ES-I3 (cell line): Measurements from ENCODE around the gene BLACAT1.

Experiments used
- H3K36me3 ChIP-seq: 2 replicates; pipeline ENCODE4 v1.6.1; 2013; ENCODE audit warnings: mild to moderate bottlenecking, low read length, control low read depth, moderate library complexity; ENCODE audit not compliant: insufficient read depth
- H3K4me1 ChIP-seq: 2 replicates; pipeline ENCODE4 v1.6.1; 2013; ENCODE audit warnings: mild to moderate bottlenecking, control low read depth, low read length; ENCODE audit not compliant: insufficient read depth
- H3K9ac ChIP-seq: 2 replicates; pipeline ENCODE4 v1.6.1; 2013; ENCODE audit warnings: low read depth, mild to moderate bottlenecking, low read length, moderate library complexity
- H3K9me3 ChIP-seq: 2 replicates; pipeline ENCODE4 v1.6.1; 2013; ENCODE audit warnings: mild to moderate bottlenecking, low read length, moderate library complexity; ENCODE audit not compliant: control insufficient read depth, insufficient read depth

BLACAT1 gene

DNA sequence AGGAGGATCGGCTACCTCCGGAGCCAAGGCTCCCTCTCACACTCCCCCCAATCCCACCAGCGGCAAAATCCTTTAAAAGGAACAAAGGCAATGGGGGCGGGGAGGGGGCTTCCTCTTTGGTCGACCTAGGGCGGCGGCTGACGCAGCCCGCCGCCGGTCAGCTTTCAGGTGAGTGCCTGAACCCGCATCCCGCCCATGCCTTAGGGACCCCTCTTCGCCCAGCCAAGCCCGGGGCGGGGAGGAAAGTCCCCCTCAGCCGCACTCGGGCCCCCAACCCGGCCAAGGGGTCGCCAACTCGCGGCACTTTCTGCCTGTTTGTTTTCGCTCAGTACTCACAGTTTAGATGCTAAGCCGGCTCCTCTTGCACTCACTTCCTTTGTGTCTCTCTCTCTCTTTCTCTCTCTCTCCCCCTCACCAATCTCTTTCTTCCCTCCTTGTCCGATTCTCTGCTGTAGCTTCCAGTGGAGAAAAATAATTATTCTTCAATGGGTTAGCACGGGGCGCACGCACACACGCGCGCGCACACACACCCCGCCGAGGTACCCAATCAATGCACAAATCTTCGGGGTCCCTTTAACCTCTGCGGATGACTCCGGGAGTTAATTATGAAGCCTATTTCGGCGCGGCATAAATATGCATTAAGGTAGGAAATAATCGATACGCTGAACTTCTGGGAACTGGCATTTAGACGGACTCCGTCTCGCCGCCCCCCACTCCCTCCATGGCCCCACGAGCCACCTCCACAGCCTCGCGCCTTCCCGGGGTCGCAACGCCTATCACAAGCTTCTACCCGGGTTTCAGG is at the start of gene BLACAT1:
Gene BLACAT1 (minus strand): TSS at position 465 of the 802 bp plus-strand sequence.
- Histone ChIP-seq H3K36me3 (peaks cover 2% of the 10 kb centered on the region; the same call in 1 of the 2 replicates), H3K4me1 (peaks cover 32% of the 10 kb centered on the region), H3K9ac (peak within 1 kb of the TSS; percentile 80), H3K9me3 (no peaks in the 10 kb centered on the region)

DNA sequence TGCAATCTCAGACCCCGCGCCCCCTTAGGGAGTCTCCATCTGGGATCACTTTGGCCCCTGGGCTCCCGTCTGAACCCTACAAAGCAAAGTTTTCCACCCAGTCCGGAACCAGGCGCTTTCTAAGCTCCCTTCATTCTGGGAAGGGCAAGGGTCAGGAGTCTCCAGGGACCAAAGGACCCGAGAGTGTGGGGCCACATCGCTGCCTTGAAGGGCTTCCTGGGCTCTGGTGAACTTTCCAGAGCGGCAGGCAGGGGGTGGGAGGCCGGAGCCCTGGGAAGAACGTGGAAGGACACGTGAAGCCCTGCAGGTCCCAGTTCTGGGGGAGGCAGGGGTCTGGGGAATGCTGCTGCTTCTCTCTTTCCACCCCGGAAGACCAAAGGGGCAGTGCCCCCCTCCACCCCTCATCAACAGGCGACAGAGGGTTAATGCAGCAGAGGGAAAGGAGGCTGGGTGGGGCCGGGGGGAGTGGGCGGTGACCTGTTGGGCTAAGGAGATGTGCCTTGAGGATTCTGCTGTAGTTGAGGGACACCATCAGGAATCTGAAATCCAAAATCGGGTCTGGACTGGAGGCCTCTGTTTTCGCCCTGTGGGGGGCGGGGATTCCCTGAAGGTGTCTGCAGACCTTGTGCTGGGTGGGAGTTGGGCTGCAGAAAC is 49.4 kb upstream of the BLACAT1 start:
- peak overlapping the region; percentile 74 for H3K9ac ChIP-seq
- H3K9me3 ChIP-seq = no peaks in the 10 kb centered on the region
- H3K36me3 ChIP-seq = no peaks in the 10 kb centered on the region; the same call in 1 of the 2 replicates
- H3K4me1 ChIP-seq = peaks cover 31% of the 10 kb centered on the region

DNA sequence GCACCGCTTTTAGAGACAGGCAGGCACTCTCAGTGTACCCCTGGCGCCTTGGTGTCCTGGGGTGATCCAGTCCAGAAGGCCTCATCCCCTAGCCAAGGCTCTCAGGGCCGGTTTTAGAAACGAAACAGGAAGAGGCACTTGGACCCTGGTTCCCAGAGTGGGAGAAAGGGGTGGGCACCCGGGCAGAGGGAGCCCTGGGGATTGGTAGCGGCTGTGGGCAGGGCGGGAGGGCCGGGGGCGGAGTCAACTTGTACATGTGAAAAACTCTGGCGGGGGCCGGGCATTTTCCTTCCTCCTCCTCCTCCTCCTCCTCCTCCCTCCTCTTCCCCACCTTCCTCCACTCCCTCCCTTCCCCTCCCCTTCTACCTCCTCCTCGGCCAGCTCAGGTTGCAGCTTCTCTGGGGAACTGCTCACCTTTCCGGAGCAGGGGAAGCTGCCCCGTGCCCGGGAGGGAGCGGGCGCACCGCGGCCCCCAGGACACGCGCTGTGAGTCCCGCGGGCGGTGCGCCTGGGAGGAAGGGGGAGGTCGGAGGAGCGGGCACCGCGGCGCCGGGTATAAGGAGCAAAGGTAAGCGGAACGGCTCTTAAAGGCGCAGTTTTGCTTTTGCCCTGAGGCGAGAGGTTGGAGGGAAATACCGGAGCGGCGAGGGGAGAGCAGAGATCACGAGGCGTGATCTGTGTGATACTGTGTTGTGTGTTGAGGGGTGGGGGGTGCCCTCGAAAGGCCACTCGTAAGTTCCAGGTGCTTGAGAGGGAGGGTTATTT is 48.6 kb upstream of the BLACAT1 start, which contains the start of gene CDK18:
Gene CDK18 (plus strand): TSS at position 359 of the 765 bp plus-strand sequence. CDS start 18,499 bp downstream, outside the sequence.
- H3K4me1 ChIP-seq = peaks cover 35% of the 10 kb centered on the region
- no peaks in the 10 kb centered on the region for H3K9me3 ChIP-seq
- H3K36me3 ChIP-seq = no peaks in the 10 kb centered on the region; the same call in 1 of the 2 replicates
- peak within 1 kb of the TSS; percentile 74 for H3K9ac ChIP-seq

DNA sequence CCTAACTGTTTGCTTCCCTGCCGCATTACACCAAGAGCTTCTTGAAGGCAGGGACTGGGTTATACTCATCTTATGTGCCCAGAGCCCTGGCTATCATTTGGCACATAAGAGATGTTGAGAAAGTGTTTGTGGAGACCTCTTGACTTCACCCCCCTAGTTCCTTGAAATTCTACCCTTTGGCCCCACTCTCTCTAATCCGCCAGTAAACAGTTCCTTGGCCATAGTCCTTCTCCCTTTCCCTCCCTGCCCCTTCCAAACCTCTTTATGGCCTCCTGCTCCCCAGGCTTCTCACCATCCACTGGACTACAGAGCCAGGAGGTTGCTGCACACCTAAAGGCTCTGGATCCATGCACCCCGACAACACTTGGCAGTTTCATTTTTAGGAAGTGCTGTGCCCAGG is 47.1 kb upstream of the BLACAT1 start:
- Histone ChIP-seq H3K9me3 (no peaks in the 10 kb centered on the region), H3K36me3 (no peaks in the 10 kb centered on the region; the same call in 1 of the 2 replicates), H3K4me1 (peaks cover 35% of the 10 kb centered on the region), H3K9ac (no peak overlapping the region)

DNA sequence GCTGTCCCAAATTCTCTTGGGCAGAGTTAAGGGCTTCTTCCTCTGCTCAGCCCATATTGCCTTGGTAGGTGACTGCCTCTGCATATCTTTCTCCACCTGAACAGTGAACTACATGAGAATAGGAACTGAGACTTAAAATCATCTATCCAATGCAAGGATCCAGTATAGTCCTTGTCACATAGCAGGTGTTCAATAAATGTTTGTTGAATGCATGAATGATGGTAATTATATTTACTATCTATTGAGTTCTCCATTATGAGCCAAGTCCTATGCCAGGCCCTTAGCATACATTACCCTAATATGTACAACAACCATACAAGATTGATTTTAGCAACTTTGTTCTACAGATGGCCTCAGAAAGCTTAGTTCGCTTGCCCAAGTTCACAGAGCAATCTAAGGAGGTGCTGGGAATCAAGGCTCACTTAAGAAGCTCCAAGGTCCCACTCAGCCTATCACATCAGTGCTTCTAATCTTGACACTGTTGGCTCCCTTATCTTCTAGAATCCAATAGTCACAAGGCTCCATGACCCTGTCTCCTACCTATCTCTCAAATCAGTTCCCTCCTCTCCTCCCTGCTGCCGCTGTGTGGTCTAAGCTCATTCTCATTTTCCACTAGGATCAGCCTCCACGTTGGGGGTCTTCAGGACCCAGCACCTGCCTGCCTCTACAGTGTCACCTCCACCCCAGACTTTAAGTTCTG is 46.4 kb upstream of the BLACAT1 start:
- Histone ChIP-seq H3K36me3 (no peaks in the 10 kb centered on the region), H3K4me1 (peaks cover 35% of the 10 kb centered on the region)

DNA sequence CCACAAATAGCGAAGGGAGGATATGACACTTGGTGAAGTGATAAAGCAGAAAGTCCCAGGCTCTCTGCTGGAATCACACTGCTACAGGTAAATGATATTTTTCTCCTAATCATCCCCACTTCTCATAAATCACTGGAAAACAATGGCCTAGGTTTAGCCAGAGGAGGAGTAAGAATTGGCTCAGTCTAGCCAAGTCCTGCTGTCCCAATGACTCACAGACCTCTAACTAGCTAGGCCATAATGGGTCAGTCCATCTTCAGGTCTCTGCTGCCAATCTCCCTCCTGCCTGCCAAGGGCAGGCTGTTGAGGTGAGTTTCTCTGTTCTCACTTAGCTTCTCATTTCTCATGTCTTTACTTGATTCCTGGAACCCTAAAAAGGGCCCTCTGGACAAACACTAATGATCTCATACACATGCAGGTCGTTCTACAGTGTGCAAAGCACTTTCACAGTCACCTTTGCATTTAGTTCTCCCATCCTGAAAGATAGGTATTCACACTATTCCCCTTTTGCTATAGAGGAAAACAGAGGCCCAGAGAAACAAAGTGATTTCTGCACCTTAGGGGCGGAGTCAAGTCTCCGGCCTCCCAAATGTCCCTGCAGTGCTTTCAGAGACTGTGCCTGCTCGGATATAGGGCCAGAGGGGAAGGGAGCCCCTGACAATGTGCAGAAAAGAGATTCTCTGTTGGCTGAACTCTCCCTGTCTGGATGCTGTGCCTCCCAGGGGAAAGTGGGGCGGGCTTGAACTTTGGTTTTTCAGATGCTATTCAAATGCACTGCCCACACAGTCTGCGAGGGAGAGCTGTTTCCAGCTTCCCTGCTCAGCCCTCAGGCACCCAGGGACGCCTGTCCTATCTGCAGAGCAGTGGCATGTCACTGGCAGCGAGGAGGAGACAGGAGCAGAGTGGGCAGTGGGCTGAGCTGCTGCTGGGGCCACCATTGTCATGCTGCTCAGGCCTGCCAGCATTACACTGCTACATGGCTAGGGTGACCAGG is 44.7 kb upstream of the BLACAT1 start:
- Histone ChIP-seq H3K36me3 (no peaks in the 10 kb centered on the region), H3K9ac (no peak overlapping the region), H3K4me1 (peaks cover 25% of the 10 kb centered on the region), H3K9me3 (no peaks in the 10 kb centered on the region)

More for the DNA sequence above, 46.4 kb upstream of the BLACAT1 start:
- Histone ChIP-seq H3K9me3 (no peaks in the 10 kb centered on the region), H3K9ac (no peak overlapping the region)

DNA sequence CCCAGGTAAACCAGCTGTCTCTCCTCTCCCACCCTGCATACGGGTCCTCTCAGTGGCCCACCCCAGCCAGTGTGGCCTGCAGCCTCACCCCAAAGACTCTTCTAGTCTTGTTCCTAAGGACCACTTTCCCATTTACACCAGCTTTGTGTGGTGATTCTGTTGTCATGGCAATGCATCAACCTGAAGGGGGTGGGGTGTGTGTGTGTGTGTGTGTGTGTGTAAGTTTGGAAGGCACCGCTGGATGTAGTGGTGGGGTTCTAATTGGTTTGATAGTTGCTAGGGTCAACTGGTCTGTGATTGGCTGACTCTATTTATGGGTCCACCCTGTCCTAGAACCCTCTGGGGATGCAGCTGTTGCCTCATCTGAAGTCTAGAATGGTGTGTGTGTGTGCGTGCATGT is 43.9 kb upstream of the BLACAT1 start:
- H3K9me3 ChIP-seq = no peaks in the 10 kb centered on the region
- peaks cover 31% of the 10 kb centered on the region for H3K4me1 ChIP-seq
- H3K9ac ChIP-seq = no peak overlapping the region
- no peaks in the 10 kb centered on the region for H3K36me3 ChIP-seq

DNA sequence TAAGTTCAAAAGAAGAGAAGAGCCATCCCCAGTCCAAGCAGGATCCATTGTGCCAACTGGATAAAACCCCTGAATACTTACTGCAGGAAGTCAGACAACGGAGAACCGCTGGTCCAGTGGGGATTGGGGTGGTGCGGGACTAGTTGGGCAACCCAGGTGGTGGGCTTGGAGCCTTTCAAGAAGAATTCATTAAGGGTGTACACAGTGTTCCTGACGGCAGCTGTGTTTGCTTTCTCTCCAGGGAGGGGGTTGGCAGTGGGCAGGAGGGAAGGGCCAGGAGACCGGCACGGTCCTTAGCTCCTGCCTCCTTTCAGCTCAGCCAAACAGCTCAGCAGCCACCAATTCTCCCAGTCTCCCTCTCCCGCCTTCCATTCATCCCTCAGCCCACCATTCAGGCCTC is 41.5 kb upstream of the BLACAT1 start:
- no peaks in the 10 kb centered on the region for H3K9me3 ChIP-seq
- H3K36me3 ChIP-seq = no peaks in the 10 kb centered on the region
- peaks cover 40% of the 10 kb centered on the region for H3K4me1 ChIP-seq
- H3K9ac ChIP-seq = no peak overlapping the region

DNA sequence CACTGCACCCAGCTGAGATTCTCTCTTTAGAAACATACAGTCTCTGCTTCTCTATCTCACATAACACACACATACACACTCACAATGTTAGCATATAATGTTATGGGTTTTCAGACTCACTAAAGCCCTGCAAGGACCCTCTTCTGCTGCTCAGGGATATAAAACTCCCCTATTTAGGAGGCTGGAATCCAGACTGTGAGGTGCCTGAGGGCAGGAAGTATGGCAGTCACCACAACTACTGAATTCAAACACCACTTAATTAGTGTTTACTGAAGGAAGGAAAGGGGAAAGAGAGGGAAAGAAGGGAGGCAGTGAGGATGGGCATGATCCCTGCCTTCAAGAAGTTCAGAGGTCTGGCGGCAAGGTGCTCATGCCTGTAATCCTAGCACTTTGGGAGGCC is 40.8 kb upstream of the BLACAT1 start:
- H3K36me3 ChIP-seq = no peaks in the 10 kb centered on the region

DNA sequence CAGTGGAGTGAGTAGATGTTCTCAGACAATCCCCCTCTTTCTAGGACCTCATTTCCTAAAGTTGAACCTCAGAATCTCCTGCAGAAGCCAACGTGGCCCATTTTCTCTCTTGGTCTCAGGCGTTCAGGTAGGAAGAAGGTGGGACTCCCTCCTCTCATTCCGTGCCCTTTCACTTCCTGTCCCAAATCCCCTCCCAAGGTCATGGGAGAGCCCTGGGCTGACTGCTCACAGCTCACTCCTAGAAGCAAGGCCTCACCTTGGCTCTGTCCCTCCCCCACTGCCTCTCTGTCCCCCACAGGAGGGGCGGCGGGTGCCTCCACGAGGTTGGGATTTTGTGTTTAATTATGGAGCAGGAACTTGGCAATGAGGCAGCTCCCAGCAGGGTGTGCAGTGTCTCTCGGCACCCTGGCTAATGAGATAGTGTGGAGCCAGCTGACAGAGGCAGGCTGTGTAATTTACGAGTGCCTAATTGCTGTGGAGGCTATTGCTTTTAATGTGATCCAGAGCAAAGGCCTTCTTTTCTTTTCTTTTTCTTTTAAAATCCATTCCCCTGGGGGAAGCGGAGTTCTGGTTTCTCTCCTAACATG is 39.5 kb upstream of the BLACAT1 start:
- Histone ChIP-seq H3K36me3 (no peaks in the 10 kb centered on the region), H3K4me1 (peaks cover 36% of the 10 kb centered on the region), H3K9me3 (no peaks in the 10 kb centered on the region), H3K9ac (no peak overlapping the region)

More for the DNA sequence above, 40.8 kb upstream of the BLACAT1 start:
- H3K9me3 ChIP-seq = no peaks in the 10 kb centered on the region
- H3K9ac ChIP-seq = no peak overlapping the region
- peaks cover 47% of the 10 kb centered on the region for H3K4me1 ChIP-seq

DNA sequence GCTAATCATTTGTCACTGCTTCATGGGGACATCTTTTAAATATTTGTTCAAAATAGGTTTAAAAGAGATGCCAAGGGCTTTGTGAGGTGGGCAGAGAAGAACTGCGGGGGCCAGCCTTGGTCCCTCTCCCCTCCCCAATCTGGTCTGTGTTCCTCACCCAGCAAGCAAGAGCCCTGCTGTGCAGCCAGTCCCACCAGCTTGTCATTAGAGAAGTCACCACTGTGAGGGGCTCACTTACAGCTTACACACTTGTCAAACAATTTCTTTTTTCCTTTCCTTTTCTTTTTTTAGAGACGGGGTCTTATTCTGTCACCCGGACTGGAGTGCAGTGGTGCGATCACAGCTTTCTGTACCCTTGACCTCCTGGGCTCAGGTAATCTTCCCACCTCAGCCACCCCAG is 38.3 kb upstream of the BLACAT1 start:
- no peaks in the 10 kb centered on the region for H3K9me3 ChIP-seq
- H3K4me1 ChIP-seq = peaks cover 31% of the 10 kb centered on the region
- no peak overlapping the region for H3K9ac ChIP-seq
- no peaks in the 10 kb centered on the region for H3K36me3 ChIP-seq

DNA sequence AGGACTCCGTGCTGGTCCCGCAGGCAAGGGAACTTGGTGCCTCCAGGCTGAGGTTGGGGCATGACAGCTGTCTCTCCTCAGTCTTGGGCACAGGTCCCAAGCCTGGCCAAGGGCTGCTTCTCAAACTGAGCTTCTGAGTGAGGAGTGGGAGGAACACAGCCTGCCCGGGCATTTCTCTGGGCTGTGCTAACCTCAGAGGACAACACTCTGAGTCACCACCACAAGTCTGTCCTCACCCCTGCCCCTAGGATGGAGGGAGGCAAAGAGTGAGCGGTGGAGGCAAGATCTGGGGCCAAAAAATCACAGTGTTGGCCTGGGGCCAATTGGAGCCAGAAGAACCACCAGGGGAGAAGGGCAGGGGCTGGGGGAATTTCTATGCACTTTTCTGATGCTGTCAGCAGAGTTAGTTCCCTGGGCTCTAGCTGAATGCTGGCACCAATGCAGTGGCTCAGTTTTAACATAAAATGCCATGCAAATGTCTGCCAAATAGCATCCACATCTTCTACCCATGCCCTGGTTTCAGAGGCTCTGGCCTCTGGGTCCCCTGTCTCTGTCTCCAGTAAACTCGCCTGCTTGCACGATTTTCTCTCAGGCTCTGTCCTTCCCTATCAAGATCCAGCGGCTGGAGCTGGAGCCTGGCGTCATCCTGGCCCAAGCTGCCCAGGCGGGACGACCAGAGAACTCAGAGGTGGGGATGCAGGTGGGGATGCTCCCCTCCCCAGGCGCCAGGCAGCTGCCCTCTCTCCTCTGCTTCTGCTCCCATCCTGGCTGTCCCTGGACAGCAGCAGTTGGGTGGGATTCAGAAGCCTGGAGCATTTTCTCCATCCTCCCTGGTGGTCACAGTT is 37.6 kb upstream of the BLACAT1 start:
- Histone ChIP-seq H3K4me1 (peaks cover 31% of the 10 kb centered on the region), H3K9me3 (no peaks in the 10 kb centered on the region), H3K9ac (no peak overlapping the region), H3K36me3 (no peaks in the 10 kb centered on the region)
